Breast epithelium (tissue), 3 donors: ENCODE measurements around the gene TNKS1BP1.

ENCODE experiments used
- POLR2A ChIP-seq: fragments of 450-650 bp; IDR thresholded peaks from one replicate; pipeline ENCODE4 v1.6.1; 2016; ENCODE audit warnings: antibody characterized with exemption, mild to moderate bottlenecking, moderate library complexity
- TF ChIP-seq, protein P1 (sequence below), 3 donors: fragments of 450-650 bp; IDR thresholded peaks; one replicate each; pipeline ENCODE4 v1.5.1; 2016 to 2017; ENCODE audit warnings: antibody characterized with exemption in 3 of 3, mild to moderate bottlenecking in 3 of 3, moderate library complexity in 3 of 3

DNA sequence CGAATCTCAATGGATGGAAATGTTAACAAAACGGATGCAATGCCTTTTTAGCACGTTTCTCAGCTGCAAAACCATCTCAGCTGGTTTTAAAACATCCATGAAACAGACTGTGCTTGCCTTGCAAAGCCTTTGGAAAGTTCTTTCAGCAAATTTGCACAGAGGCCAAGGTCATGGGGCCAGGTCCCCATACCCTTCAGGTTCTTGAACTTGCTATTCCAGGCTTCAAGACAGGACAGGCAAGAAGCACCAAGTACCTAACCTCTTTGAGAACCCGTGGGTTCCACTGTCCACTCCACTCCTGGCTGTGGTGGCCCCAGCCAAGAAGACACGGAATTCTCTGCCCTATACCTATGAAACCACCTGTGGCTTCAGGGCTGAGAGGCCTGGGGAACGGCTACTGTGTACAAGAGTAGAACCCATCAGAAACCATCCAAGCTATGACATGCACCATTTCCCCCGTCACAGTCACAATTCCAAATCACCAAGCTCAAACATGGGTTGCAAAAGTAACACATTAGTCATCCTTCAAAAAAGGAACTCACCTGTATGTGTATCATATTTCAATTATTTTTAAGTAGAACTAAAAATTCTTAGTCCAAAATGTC lies 17.0 kb downstream of the TNKS1BP1 start:
- TF ChIP-seq, protein P1, sequence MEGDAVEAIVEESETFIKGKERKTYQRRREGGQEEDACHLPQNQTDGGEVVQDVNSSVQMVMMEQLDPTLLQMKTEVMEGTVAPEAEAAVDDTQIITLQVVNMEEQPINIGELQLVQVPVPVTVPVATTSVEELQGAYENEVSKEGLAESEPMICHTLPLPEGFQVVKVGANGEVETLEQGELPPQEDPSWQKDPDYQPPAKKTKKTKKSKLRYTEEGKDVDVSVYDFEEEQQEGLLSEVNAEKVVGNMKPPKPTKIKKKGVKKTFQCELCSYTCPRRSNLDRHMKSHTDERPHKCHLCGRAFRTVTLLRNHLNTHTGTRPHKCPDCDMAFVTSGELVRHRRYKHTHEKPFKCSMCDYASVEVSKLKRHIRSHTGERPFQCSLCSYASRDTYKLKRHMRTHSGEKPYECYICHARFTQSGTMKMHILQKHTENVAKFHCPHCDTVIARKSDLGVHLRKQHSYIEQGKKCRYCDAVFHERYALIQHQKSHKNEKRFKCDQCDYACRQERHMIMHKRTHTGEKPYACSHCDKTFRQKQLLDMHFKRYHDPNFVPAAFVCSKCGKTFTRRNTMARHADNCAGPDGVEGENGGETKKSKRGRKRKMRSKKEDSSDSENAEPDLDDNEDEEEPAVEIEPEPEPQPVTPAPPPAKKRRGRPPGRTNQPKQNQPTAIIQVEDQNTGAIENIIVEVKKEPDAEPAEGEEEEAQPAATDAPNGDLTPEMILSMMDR (IDR thresholded peaks at IDR 0.05) = no peak
- no peak for TF ChIP-seq POLR2A
